ENCODE measurements around the gene TMEM191B.
"Not testable (repeated sequence)": the region's sequence is repeated elsewhere in the genome, so short reads cannot be mapped to it uniquely, and the experiment has no call there.

GRCh38 chr22:18539994-18540393 is 12.4 kb downstream of the TMEM191B start:
- TF ChIP-seq, protein P1, sequence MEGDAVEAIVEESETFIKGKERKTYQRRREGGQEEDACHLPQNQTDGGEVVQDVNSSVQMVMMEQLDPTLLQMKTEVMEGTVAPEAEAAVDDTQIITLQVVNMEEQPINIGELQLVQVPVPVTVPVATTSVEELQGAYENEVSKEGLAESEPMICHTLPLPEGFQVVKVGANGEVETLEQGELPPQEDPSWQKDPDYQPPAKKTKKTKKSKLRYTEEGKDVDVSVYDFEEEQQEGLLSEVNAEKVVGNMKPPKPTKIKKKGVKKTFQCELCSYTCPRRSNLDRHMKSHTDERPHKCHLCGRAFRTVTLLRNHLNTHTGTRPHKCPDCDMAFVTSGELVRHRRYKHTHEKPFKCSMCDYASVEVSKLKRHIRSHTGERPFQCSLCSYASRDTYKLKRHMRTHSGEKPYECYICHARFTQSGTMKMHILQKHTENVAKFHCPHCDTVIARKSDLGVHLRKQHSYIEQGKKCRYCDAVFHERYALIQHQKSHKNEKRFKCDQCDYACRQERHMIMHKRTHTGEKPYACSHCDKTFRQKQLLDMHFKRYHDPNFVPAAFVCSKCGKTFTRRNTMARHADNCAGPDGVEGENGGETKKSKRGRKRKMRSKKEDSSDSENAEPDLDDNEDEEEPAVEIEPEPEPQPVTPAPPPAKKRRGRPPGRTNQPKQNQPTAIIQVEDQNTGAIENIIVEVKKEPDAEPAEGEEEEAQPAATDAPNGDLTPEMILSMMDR (IDR thresholded peaks at IDR 0.05): not testable (repeated sequence)
- TF ChIP-seq POLR2A (IDR thresholded peaks at IDR 0.05; ENCODE audit: low read depth); EP300 (IDR thresholded peaks at IDR 0.05); POLR2AphosphoS5 (IDR thresholded peaks at IDR 0.05): not testable (repeated sequence)
